HL-60 (cell line): Measurements from ENCODE around the gene CALN1.

Experiments
- DNase-seq, 2 experiments: peaks; one replicate each; pipeline ENCODE4 v3.0.0-alpha.2; 2010 to 2020; ENCODE audit warnings: low read depth in 1 of 2, low spot score in 1 of 2
- H3K27ac ChIP-seq: fragments of 250-450 bp; sonication (Bioruptor Pico); replicated peaks from 2 replicates; pipeline ENCODE4 v1.5.1; 2020; ENCODE audit warnings: mild to moderate bottlenecking, moderate library complexity
- H3K27me3 ChIP-seq: fragments of 250-450 bp; sonication (Bioruptor Pico); 2 replicates; pipeline ENCODE4 v1.5.1; 2021; ENCODE audit warnings: mild to moderate bottlenecking, moderate library complexity; ENCODE audit not compliant: insufficient read depth, poor library complexity, severe bottlenecking
- H3K4me3 ChIP-seq: replicated peaks from 2 replicates; pipeline ENCODE4 v1.5.1; 2011; ENCODE audit warnings: mild to moderate bottlenecking, control low read depth, low read length; ENCODE audit not compliant: insufficient read depth
- GABPA ChIP-seq: IDR thresholded peaks from 2 replicates; pipeline ENCODE4 v1.6.1; 2012; ENCODE audit warnings: low read depth
- POLR2AphosphoS5 ChIP-seq: IDR thresholded peaks from 2 replicates; pipeline ENCODE4 v1.6.1; 2012; ENCODE audit warnings: low read depth
- REST ChIP-seq: IDR thresholded peaks from 2 replicates; pipeline ENCODE4 v1.6.1; 2012; ENCODE audit warnings: low read depth; ENCODE audit not compliant: insufficient replicate concordance
- SPI1 ChIP-seq: IDR thresholded peaks from 2 replicates; pipeline ENCODE4 v1.6.1; 2012; ENCODE audit warnings: low read depth, mild to moderate bottlenecking, borderline replicate concordance
- TF ChIP-seq, protein P1 (sequence below): IDR thresholded peaks from one replicate; pipeline ENCODE4 v1.5.1; 2011; ENCODE audit warnings: low read length, control low read depth, inconsistent platforms; ENCODE audit not compliant: insufficient read depth

CALN1 gene

GRCh38 chr7:72159911-72160310 is 252.2 kb downstream of the CALN1 start:
- TF ChIP-seq SPI1: no peak
- TF ChIP-seq, protein P1, sequence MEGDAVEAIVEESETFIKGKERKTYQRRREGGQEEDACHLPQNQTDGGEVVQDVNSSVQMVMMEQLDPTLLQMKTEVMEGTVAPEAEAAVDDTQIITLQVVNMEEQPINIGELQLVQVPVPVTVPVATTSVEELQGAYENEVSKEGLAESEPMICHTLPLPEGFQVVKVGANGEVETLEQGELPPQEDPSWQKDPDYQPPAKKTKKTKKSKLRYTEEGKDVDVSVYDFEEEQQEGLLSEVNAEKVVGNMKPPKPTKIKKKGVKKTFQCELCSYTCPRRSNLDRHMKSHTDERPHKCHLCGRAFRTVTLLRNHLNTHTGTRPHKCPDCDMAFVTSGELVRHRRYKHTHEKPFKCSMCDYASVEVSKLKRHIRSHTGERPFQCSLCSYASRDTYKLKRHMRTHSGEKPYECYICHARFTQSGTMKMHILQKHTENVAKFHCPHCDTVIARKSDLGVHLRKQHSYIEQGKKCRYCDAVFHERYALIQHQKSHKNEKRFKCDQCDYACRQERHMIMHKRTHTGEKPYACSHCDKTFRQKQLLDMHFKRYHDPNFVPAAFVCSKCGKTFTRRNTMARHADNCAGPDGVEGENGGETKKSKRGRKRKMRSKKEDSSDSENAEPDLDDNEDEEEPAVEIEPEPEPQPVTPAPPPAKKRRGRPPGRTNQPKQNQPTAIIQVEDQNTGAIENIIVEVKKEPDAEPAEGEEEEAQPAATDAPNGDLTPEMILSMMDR: no peak
- no peak for TF ChIP-seq REST
- TF ChIP-seq POLR2AphosphoS5: no peak
- no peak for TF ChIP-seq GABPA
- no peak overlapping the region for H3K27ac ChIP-seq
- no peak overlapping the region for H3K4me3 ChIP-seq
- DNase-seq: no peak
- H3K27me3 ChIP-seq: no peaks in the 10 kb centered on the region

DNA sequence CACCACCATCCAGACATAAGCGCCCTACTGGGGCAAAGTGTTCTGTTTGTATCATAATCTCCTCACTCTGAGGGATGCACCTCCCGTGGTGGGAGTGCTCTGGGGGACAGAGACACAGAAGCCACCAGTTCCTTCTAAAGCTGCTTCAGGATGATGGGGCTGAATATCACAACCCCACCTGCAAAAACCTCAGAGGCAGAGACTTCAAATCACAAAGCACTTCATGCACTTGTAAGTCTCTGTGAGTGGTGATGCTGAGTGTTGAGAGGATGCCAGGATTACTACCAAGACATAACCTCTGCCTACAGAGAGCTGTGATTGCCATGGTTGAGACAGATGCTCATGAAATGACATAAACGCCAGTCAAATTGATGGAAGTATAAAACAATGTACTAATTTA is 255.5 kb downstream of the CALN1 start:
- H3K4me3 ChIP-seq: no peak overlapping the region
- no peak for DNase-seq
- no peak for TF ChIP-seq SPI1
- no peak for TF ChIP-seq REST
- TF ChIP-seq, protein P1: no peak
- no peak for TF ChIP-seq POLR2AphosphoS5
- no peak for TF ChIP-seq GABPA
- no peak overlapping the region for H3K27ac ChIP-seq
- H3K27me3 ChIP-seq: no peaks in the 10 kb centered on the region

DNA sequence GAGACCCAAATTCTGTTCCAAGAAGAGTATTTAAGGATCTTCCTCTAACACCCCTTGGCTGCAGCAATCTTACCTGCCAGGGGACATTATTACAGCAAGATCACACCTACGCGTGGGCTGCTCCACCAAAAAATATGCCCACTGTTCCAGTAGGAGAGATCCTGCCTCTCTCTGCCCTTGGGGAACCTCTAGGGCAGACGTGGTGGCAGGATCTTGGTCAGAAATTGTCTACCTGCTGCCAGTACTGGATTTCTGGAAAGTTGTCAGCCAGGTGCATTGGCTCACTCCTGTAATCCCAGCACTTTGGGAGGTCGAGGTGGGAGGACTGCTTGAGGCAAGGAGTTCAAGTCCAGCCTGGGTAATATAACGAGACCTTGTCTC is 259.0 kb downstream of the CALN1 start:
- no peak for DNase-seq
- Histone ChIP-seq H3K27me3 (no peaks in the 10 kb centered on the region), H3K27ac (no peak overlapping the region), H3K4me3 (no peak overlapping the region)
- no peak for TF ChIP-seq SPI1
- TF ChIP-seq POLR2AphosphoS5: no peak
- no peak for TF ChIP-seq REST
- no peak for TF ChIP-seq GABPA
- TF ChIP-seq, protein P1: no peak
